Dendritic cell treated with granulocyte-macrophage colony-stimulating factor and Interleukin-4, amounts not matched to agents 40 ng/mL and 50 ng/mL, for 4 days (primary cell): Measurements from ENCODE around the gene FAM89B.

Source experiments
- H3K27ac Mint-ChIP-seq: one replicate; pipeline ENCODE4 v1.8.0; 2022; ENCODE audit warnings: mild to moderate bottlenecking, mixed read lengths
- H3K27me3 Mint-ChIP-seq: one replicate; pipeline ENCODE4 v1.8.0; 2022; ENCODE audit warnings: mild to moderate bottlenecking, mixed read lengths
- H3K36me3 Mint-ChIP-seq: one replicate; pipeline ENCODE4 v1.8.0; 2022; ENCODE audit warnings: low read depth, mixed read lengths
- H3K4me1 Mint-ChIP-seq: one replicate; pipeline ENCODE4 v1.8.0; 2022; ENCODE audit warnings: low read depth, mixed read lengths
- H3K4me3 Mint-ChIP-seq: one replicate; pipeline ENCODE4 v1.8.0; 2022; ENCODE audit warnings: mild to moderate bottlenecking, moderate library complexity, mixed read lengths
- H3K9me3 Mint-ChIP-seq: one replicate; pipeline ENCODE4 v1.8.0; 2022; ENCODE audit warnings: mixed read lengths
- intact Hi-C: fragments of 100-400 bp; cut with micrococcal nuclease; formaldehyde crosslinking; loops from one replicate; pipeline ENCODE4 v1.15.0; 2022

The FAM89B gene

GRCh38 chr11:65589444-65590239 is 17.3 kb downstream of the FAM89B start:
- H3K4me3 Mint-ChIP-seq = no peak overlapping the region

GRCh38 chr11:65590240-65590738 is 18.0 kb downstream of the FAM89B start:
- Mint-ChIP-seq H3K36me3 (peaks cover 95% of the 10 kb centered on the region), H3K9me3 (no peaks in the 10 kb centered on the region), H3K27ac (no peak overlapping the region), H3K4me1 (peaks cover 84% of the 10 kb centered on the region), H3K4me3 (no peak overlapping the region), H3K27me3 (no peaks in the 10 kb centered on the region)
- intact Hi-C loops = no loop called here

More at GRCh38 chr11:65589444-65590239, 17.3 kb downstream of the FAM89B start:
- peak overlapping the region; percentile 95 for H3K27ac Mint-ChIP-seq
- H3K9me3 Mint-ChIP-seq = no peaks in the 10 kb centered on the region
- intact Hi-C loops = no loop called here
- H3K36me3 Mint-ChIP-seq = peaks cover 94% of the 10 kb centered on the region
- H3K4me1 Mint-ChIP-seq = peaks cover 79% of the 10 kb centered on the region
- H3K27me3 Mint-ChIP-seq = no peaks in the 10 kb centered on the region

DNA sequence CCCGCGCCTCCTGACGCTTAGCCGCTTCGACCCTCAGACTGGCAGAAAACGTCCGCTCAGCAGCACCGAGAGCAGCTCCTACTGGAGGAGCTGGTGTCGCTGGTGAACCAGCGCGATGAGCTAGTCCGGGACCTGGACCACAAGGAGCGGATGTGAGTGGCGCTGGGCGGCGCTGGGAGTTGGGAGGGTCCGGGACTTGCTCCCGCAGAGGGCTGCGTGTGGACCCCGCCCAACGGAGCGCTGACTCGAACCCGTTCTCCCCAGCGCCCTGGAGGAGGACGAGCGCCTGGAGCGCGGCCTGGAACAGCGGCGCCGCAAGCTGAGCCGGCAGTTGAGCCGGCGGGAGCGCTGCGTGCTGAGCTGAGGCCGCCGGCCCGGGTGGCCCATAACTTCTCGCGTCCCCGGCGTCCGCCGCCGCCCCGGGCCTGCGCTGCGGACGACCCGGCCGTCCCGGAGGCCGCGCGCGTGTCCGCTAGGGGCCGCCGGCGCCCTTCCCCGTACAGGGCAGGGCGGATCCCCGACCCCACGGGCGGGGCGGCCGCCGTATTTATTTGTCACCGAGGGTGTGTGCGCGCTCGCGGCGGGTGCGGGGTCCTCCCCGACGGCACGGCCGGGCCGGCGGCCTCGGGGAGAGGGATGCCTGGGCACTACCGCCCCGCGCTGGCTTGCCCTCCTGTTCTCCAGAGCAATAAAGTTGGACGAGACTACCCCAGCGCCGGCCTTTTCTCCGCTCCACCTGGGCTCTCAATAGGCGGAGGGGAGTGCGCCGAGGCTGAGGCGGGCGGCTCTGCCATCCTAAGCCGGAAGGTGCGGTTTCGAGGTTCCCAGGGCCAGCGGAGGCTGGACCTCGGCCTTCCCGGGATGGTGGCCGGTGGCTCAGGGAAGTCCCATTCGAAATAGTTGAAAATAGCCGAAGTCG is 19.9 kb downstream of the FAM89B start:
- Mint-ChIP-seq H3K27ac (no peak overlapping the region), H3K4me3 (no peak overlapping the region), H3K4me1 (peaks cover 80% of the 10 kb centered on the region), H3K36me3 (peaks cover 90% of the 10 kb centered on the region), H3K27me3 (no peaks in the 10 kb centered on the region), H3K9me3 (no peaks in the 10 kb centered on the region)
- intact Hi-C loops = no loop called here

DNA sequence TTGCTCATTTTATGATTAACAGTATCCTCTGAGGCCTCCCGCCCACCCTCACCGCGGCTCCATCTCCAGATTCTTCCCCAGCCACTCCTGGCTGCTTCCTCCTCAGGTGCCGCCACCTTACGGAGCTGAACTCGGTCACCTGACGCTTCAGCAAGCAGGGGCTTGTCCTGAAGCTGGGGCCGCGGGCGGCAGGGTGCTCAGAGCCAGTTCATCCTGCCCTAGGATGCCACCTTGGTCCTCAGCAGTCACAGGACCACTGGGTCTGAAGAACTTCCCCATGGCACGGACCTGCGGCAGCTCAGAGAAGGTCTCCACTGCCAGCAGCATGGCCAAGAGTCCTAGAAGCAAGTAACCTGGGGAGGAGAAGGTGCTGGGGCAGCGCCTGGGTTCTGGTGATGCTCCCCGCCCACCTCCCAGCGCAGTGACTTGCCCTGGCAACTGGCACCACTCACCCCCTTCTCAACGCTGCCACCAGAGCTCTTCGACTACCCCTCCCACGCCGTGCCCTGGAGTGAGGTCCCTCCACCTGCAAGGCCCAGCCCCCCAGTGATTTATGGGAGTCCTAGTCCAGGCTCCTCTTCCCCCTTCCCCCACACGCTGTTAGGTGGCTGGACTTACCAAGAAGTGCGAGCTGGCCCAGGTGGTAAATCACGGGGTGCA is 20.6 kb downstream of the FAM89B start:
- intact Hi-C loops = no loop called here
- peaks cover 80% of the 10 kb centered on the region for H3K4me1 Mint-ChIP-seq
- H3K36me3 Mint-ChIP-seq = peaks cover 93% of the 10 kb centered on the region
- H3K27ac Mint-ChIP-seq = peak overlapping the region; percentile 68
- no peaks in the 10 kb centered on the region for H3K27me3 Mint-ChIP-seq
- H3K9me3 Mint-ChIP-seq = no peaks in the 10 kb centered on the region
- peak overlapping the region; percentile 5 for H3K4me3 Mint-ChIP-seq

- H3K27me3 Mint-ChIP-seq = no peaks in the 10 kb centered on the region
- H3K36me3 Mint-ChIP-seq = peaks cover 93% of the 10 kb centered on the region
These were observed 21.4 kb downstream of the FAM89B start for GRCh38 chr11:65593518-65594414.

GRCh38 chr11:65595131-65595530 is 22.8 kb downstream of the FAM89B start:
- intact Hi-C loops = no loop called here
- H3K4me3 Mint-ChIP-seq = no peak overlapping the region

More at GRCh38 chr11:65593518-65594414, 21.4 kb downstream of the FAM89B start:
- H3K4me1 Mint-ChIP-seq = peaks cover 79% of the 10 kb centered on the region
- intact Hi-C loops = no loop called here
- H3K4me3 Mint-ChIP-seq = peak overlapping the region; percentile 5
- H3K27ac Mint-ChIP-seq = peak overlapping the region; percentile 68
- no peaks in the 10 kb centered on the region for H3K9me3 Mint-ChIP-seq

DNA sequence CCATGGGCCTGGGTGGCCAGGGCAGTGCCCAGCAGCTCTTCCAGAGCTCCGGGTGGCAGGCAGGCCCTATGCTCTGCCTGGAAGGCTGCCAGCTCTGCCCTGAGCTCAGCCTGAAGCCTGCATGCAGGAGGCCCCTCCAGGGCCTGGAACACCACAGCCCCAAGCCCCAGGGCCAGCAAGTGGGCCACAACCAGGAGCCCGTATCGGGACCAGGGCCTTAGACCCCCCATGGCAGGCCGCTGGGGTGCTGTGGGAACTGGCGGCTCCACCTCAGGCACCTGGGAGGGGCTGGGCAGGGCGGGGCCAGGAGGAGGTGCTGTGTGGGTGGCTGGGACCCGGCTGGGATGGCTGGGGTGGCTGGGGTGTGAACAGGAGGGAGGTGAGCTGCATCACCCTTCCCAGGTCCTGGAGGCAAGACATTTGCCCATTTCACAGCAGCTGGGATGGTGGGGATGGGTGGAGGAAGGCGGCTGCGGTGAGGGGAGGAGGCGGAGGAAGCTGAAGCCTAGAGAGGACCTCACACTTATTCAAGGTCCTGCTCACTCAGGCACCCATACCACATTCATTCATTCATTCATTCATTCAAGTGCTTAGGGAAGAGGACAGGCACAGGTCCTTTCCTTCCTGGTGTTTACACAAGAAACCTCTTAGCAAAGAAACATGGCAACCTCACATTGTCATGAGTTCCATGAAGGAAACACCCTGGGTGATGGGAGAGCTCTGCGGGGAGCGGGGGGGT is 23.4 kb downstream of the FAM89B start, which contains the start of gene KCNK7:
Gene KCNK7 (minus strand): TSS at position 258 of the 739 bp plus-strand sequence. CDS start 28 bp downstream, at position 230.
- Mint-ChIP-seq H3K4me3 (no peak within 1 kb of the TSS), H3K36me3 (peaks cover 93% of the 10 kb centered on the region), H3K27me3 (no peaks in the 10 kb centered on the region), H3K4me1 (peaks cover 67% of the 10 kb centered on the region), H3K9me3 (no peaks in the 10 kb centered on the region), H3K27ac (peak within 1 kb of the TSS; percentile 69)
- intact Hi-C loops = no loop called here

More at GRCh38 chr11:65595131-65595530, 22.8 kb downstream of the FAM89B start:
- Mint-ChIP-seq H3K36me3 (peaks cover 93% of the 10 kb centered on the region), H3K4me1 (peaks cover 71% of the 10 kb centered on the region), H3K27ac (peak overlapping the region; percentile 69), H3K9me3 (no peaks in the 10 kb centered on the region), H3K27me3 (no peaks in the 10 kb centered on the region)

DNA sequence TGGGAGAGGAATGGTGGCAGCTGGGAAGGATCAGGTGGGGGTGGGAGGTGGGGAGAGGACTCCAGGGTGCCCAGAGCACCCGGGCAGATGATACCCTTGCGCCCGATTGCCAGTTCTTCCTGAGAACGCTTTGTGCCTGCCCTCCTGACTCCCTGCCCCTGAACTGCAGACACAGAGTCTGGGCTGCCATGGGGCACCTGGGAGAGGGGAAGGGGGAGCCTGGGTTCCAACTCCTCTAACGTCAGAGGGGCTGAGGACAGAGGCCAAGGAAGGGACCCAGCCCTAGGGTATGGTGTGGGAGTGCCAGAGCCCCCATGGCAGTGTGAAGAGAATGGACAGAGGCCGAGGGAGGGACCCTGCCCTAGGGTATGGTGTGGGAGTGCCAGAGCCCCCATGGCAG is 24.2 kb downstream of the FAM89B start:
- Mint-ChIP-seq H3K27me3 (no peaks in the 10 kb centered on the region), H3K9me3 (no peaks in the 10 kb centered on the region), H3K36me3 (peaks cover 93% of the 10 kb centered on the region), H3K4me1 (peaks cover 68% of the 10 kb centered on the region), H3K4me3 (no peak overlapping the region), H3K27ac (peak overlapping the region; percentile 69)
- intact Hi-C loops = no loop called here

- peaks cover 93% of the 10 kb centered on the region for H3K36me3 Mint-ChIP-seq
- H3K9me3 Mint-ChIP-seq = no peaks in the 10 kb centered on the region
- intact Hi-C loops = no loop called here
- H3K27me3 Mint-ChIP-seq = no peaks in the 10 kb centered on the region
- H3K4me1 Mint-ChIP-seq = peaks cover 57% of the 10 kb centered on the region
- H3K4me3 Mint-ChIP-seq = no peak overlapping the region
- H3K27ac Mint-ChIP-seq = no peak overlapping the region
These were observed 25.9 kb downstream of the FAM89B start for GRCh38 chr11:65598258-65598699.

DNA sequence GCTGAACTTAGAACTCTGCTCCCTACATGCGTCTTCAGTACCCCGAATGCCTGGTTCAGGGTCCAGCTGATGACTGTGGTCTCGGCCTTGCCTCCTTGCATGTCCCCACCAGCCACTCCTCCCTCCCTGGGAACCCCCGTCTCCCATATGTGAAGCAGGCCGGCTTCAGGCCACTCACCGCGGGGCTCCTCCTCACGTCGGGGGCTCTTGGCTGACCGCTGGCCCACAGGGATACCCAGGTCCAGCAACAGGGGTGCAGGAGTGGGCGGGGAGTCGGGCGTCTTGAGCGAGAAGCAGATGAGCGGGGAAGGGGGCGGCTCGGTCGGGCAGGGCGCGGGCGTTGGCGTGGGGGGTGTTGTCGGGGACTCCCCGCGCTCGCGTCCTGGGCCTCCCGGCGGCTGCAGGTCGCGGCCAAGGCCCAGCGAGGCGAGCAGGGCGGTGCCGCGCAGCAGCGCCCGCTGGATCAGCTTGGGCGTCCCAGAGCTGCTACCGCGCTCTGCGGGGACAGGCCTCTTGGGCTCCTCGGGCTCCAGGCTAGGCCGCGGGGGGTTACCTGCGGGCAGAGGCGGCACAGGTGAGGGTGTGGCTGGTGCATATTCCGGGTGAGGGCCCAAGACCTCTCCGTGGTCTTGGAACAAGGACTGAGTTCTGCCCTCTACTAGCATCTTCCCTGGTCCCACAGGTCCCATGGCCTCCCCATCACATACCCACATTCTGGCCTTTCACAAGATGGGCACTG is 27.0 kb downstream of the FAM89B start:
- H3K36me3 Mint-ChIP-seq = peaks cover 93% of the 10 kb centered on the region
- H3K27me3 Mint-ChIP-seq = no peaks in the 10 kb centered on the region
- H3K9me3 Mint-ChIP-seq = no peaks in the 10 kb centered on the region
- no peak overlapping the region for H3K4me3 Mint-ChIP-seq
- intact Hi-C loops = no loop called here
- no peak overlapping the region for H3K27ac Mint-ChIP-seq
- H3K4me1 Mint-ChIP-seq = peaks cover 52% of the 10 kb centered on the region

DNA sequence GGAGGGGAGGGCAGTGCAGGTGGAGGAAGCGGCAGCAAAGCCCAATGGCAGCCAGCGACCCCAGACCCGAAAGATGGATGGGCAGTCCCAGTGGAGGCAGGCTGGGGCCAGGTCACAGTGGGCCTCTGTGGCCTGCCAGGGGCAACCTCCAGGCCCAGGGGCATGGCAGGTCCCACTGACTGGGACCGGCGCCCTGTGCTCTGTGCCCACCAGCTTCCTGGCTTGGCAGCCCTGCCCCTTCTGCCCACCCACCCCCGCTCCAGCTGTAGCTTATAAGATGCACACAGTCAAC is 27.6 kb downstream of the FAM89B start:
- Mint-ChIP-seq H3K4me1 (peaks cover 47% of the 10 kb centered on the region), H3K27me3 (no peaks in the 10 kb centered on the region), H3K36me3 (peaks cover 94% of the 10 kb centered on the region), H3K9me3 (no peaks in the 10 kb centered on the region), H3K4me3 (no peak overlapping the region), H3K27ac (no peak overlapping the region)
- intact Hi-C loops = no loop called here

- H3K27me3 Mint-ChIP-seq = no peaks in the 10 kb centered on the region
- peaks cover 100% of the 10 kb centered on the region for H3K36me3 Mint-ChIP-seq
- H3K4me3 Mint-ChIP-seq = no peak overlapping the region
- no peak overlapping the region for H3K27ac Mint-ChIP-seq
- H3K9me3 Mint-ChIP-seq = no peaks in the 10 kb centered on the region
- intact Hi-C loops = no loop called here
- peaks cover 41% of the 10 kb centered on the region for H3K4me1 Mint-ChIP-seq
These were observed 31.9 kb downstream of the FAM89B start for GRCh38 chr11:65604258-65604657.
